Mesothelial cell of epicardium (in vitro differentiated cells): Measurements from ENCODE around the gene DBP. TPM values are rescaled to one million over a fixed set of nuclear protein-coding genes. Genes with fewer than 3 reads are reported as not detected.
A peak's percentile ranks its signal among the peaks of the same experiment; 100 is the strongest.

Experiments used
- DNase-seq, 2 experiments: peaks; one replicate each; pipeline ENCODE4 v3.0.0; 2021; ENCODE audit warnings: low spot score in 2 of 2; ENCODE audit not compliant: unreplicated experiment in 2 of 2
- H3K27ac Mint-ChIP-seq: 2 replicates; pipeline ENCODE4 v1.8.0; 2021; ENCODE audit warnings: mixed read lengths
- H3K27me3 Mint-ChIP-seq: 2 replicates; pipeline ENCODE4 v1.8.0; 2021; ENCODE audit warnings: low read depth, mixed read lengths
- H3K36me3 Mint-ChIP-seq: 2 replicates; pipeline ENCODE4 v1.8.0; 2021; ENCODE audit warnings: mixed read lengths
- H3K4me1 Mint-ChIP-seq: 2 replicates; pipeline ENCODE4 v1.8.0; 2021; ENCODE audit warnings: mixed read lengths
- H3K4me3 Mint-ChIP-seq: 2 replicates; pipeline ENCODE4 v1.8.0; 2021; ENCODE audit warnings: mild to moderate bottlenecking, moderate library complexity, mixed read lengths
- H3K9me3 Mint-ChIP-seq: 2 replicates; pipeline ENCODE4 v1.8.0; 2021; ENCODE audit warnings: mixed read lengths
- CTCF ChIP-seq: fragments of 200-600 bp; sonication (generic); IDR thresholded peaks from one replicate; pipeline ENCODE4 v1.5.0; 2021; ENCODE audit warnings: antibody characterized with exemption; ENCODE audit not compliant: unreplicated experiment
- total RNA-seq: library from RNA; stranded (reverse); gene quantifications from 3 replicates; pipeline ENCODE4 v1.2.1, GENCODE V29; 2021

DBP gene
- total RNA-seq, 1 donor from 2014 or later = 13.1 TPM

- TF ChIP-seq CTCF = no peak
- Mint-ChIP-seq H3K36me3 (no peaks in the 10 kb centered on the region), H3K27me3 (peaks cover 5% of the 10 kb centered on the region), H3K4me3 (no peak overlapping the region), H3K27ac (no peak overlapping the region), H3K4me1 (peaks cover 11% of the 10 kb centered on the region), H3K9me3 (no peaks in the 10 kb centered on the region)
- no peak for DNase-seq
Observed at GRCh38 chr19:48674216-48674809, 37.1 kb upstream of the DBP start.

- H3K4me1 Mint-ChIP-seq = peaks cover 11% of the 10 kb centered on the region
- TF ChIP-seq CTCF = no peak
Observed at GRCh38 chr19:48673436-48674100, 36.4 kb upstream of the DBP start.

DNA sequence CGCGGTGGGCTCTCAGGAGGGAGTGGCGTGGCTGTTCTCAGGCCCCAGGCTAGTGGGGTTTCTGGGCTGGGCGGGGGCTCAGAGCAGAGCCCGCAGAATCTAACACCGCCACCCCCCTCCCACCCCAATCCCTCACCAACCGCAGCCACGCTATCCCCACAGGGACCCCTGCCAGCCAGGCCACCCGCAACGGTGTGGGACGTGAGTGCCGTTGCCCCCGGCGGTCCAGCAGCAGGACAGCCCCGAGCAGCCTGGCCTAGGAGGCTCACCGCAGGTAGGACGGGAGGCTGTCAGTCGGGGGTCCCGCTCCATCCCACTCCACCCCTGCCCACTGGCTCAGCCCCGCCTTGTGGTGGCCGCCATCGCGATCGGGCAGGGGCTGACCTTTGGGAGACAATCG, 35.8 kb upstream of the DBP start, which contains the start of gene NTN5:
Gene NTN5, minus strand, starts transcription at position 24 of the 400 bp plus-strand sequence. CDS start 2,031 bp downstream, outside the sequence.
- H3K9me3 Mint-ChIP-seq = no peaks in the 10 kb centered on the region
- H3K27ac Mint-ChIP-seq = no peak within 1 kb of the TSS
- H3K4me1 Mint-ChIP-seq = peaks cover 11% of the 10 kb centered on the region
- no peak within 1 kb of the TSS for H3K4me3 Mint-ChIP-seq
- no peak for TF ChIP-seq CTCF
- DNase-seq = no peak
- peaks cover 5% of the 10 kb centered on the region for H3K27me3 Mint-ChIP-seq
- no peaks in the 10 kb centered on the region for H3K36me3 Mint-ChIP-seq

More at GRCh38 chr19:48673436-48674100, 36.4 kb upstream of the DBP start:
- no peak overlapping the region for H3K27ac Mint-ChIP-seq
- no peak for DNase-seq
- H3K36me3 Mint-ChIP-seq = no peaks in the 10 kb centered on the region
- H3K9me3 Mint-ChIP-seq = no peaks in the 10 kb centered on the region
- no peak overlapping the region for H3K4me3 Mint-ChIP-seq
- peaks cover 5% of the 10 kb centered on the region for H3K27me3 Mint-ChIP-seq

DNA sequence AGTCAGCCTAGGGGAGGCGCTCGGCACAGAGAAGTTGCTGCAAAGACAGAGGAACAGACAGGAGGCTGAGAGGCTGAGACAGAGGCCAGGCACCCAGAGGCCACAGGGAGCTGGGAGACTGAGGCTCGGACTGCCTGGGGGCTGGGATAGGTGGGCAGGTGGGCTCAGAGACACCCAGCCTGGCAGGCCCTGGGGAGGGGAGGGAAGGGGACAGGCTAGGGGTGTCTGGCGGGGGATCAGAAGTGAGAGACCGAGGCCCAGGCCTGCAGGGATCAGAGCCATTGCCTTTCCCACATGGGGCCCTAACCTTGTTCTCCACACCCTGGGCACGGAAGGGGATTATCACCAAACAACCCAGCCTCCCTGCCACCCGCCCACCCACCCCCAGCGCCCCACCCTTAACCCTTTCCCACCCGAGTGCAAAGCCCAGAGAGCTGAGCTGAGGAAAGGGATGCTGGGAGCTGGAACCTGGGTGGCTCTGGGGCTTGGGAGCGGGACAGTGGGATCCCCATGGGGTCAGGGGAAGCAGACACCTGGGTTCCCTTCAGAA, 34.3 kb upstream of the DBP start:
- Mint-ChIP-seq H3K4me3 (no peak overlapping the region), H3K27me3 (peaks cover 5% of the 10 kb centered on the region), H3K9me3 (no peaks in the 10 kb centered on the region), H3K36me3 (no peaks in the 10 kb centered on the region), H3K4me1 (peaks cover 11% of the 10 kb centered on the region), H3K27ac (peak overlapping the region; percentile 60)
- no peak for DNase-seq
- TF ChIP-seq CTCF = no peak

- Mint-ChIP-seq H3K27ac (peak overlapping the region; percentile 60), H3K27me3 (peaks cover 5% of the 10 kb centered on the region), H3K4me3 (no peak overlapping the region), H3K36me3 (no peaks in the 10 kb centered on the region), H3K4me1 (peaks cover 11% of the 10 kb centered on the region), H3K9me3 (no peaks in the 10 kb centered on the region)
- no peak for TF ChIP-seq CTCF
- DNase-seq = no peak
Observed at GRCh38 chr19:48670699-48671445, 33.7 kb upstream of the DBP start.
